GM23338 (cell line): ENCODE results near the gene NEMP2. TPM values are rescaled to one million over a fixed set of nuclear protein-coding genes. Genes with fewer than 3 reads are reported as not detected.

Source experiments
- ATAC-seq: fragments of 200-7000 bp; cut with Tn5 transposase; 3 replicates; pipeline ENCODE4 v1.9.1; 2020
- DNase-seq: peaks from one replicate; pipeline ENCODE4 v3.0.0-alpha.2; 2015; ENCODE audit warnings: low spot score
- H2AFZ ChIP-seq: fragments of 200-600 bp; sonication (generic); 2 replicates; pipeline ENCODE4 v1.8.0; 2016; ENCODE audit warnings: antibody characterized with exemption, mild to moderate bottlenecking, moderate library complexity
- H3F3A ChIP-seq: fragments of 200-600 bp; sonication (generic); replicated peaks from 2 replicates; pipeline ENCODE4 v1.8.0; 2017; ENCODE audit warnings: antibody characterized with exemption, mixed run types, low read depth
- H3K27ac ChIP-seq: fragments of 200-600 bp; sonication (generic); 2 replicates; pipeline ENCODE4 v1.6.1; 2016; ENCODE audit warnings: low read depth
- H3K27me3 ChIP-seq: fragments of 200-600 bp; sonication (generic); 2 replicates; pipeline ENCODE4 v1.8.0; 2016; ENCODE audit warnings: mild to moderate bottlenecking, mixed run types, moderate library complexity; ENCODE audit not compliant: insufficient read depth
- H3K36me3 ChIP-seq: fragments of 200-600 bp; sonication (generic); 2 replicates; pipeline ENCODE4 v1.8.0; 2016; ENCODE audit warnings: mild to moderate bottlenecking; ENCODE audit not compliant: insufficient read depth
- H3K4me1 ChIP-seq: fragments of 200-600 bp; sonication (generic); 2 replicates; pipeline ENCODE4 v1.8.0; 2016; ENCODE audit warnings: mild to moderate bottlenecking, moderate library complexity; ENCODE audit not compliant: insufficient read depth
- H3K4me2 ChIP-seq: fragments of 200-600 bp; sonication (generic); 2 replicates; pipeline ENCODE4 v1.7.1; 2017; ENCODE audit warnings: mixed run types
- H3K4me3 ChIP-seq: fragments of 200-600 bp; sonication (generic); 2 replicates; pipeline ENCODE4 v1.6.1; 2016; ENCODE audit warnings: mixed run types
- H3K79me2 ChIP-seq: fragments of 200-600 bp; sonication (generic); replicated peaks from 2 replicates; pipeline ENCODE4 v1.8.0; 2017; ENCODE audit warnings: mild to moderate bottlenecking; ENCODE audit not compliant: insufficient read depth
- H3K9me2 ChIP-seq: fragments of 200-600 bp; sonication (generic); 2 replicates; pipeline ENCODE4 v1.8.0; 2017; ENCODE audit not compliant: insufficient read depth
- H4K20me1 ChIP-seq: fragments of 200-600 bp; sonication (generic); replicated peaks from 2 replicates; pipeline ENCODE4 v1.8.0; 2017; ENCODE audit warnings: mild to moderate bottlenecking; ENCODE audit not compliant: insufficient read depth
- H3K27ac Mint-ChIP-seq: 2 replicates; pipeline ENCODE4 v1.8.0; 2020; ENCODE audit warnings: inconsistent platforms, mild to moderate bottlenecking, moderate library complexity, mixed read lengths
- H3K27me3 Mint-ChIP-seq: 3 replicates; pipeline ENCODE4 v1.8.0; 2022; ENCODE audit warnings: low read depth, mild to moderate bottlenecking, moderate library complexity, mixed read lengths, inconsistent platforms; ENCODE audit not compliant: insufficient read depth, poor library complexity
- H3K36me3 Mint-ChIP-seq: 3 replicates; pipeline ENCODE4 v1.8.0; 2021; ENCODE audit warnings: low read depth, mild to moderate bottlenecking, inconsistent platforms, moderate library complexity, mixed read lengths
- H3K4me1 Mint-ChIP-seq: 3 replicates; pipeline ENCODE4 v1.8.0; 2020; ENCODE audit warnings: mild to moderate bottlenecking, inconsistent platforms, mixed read lengths
- H3K4me3 Mint-ChIP-seq: 3 replicates; pipeline ENCODE4 v1.8.0; 2021; ENCODE audit warnings: moderate library complexity, mild to moderate bottlenecking, inconsistent platforms, mixed read lengths
- H3K9me3 Mint-ChIP-seq: 3 replicates; pipeline ENCODE4 v1.8.0; 2020; ENCODE audit warnings: moderate library complexity, mild to moderate bottlenecking, inconsistent platforms, mixed read lengths
- ETS1 ChIP-seq: IDR thresholded peaks from 2 replicates; pipeline ENCODE4 v1.6.1; 2016; ENCODE audit warnings: antibody characterized with exemption
- EZH2 ChIP-seq: fragments of 200-600 bp; sonication (generic); IDR thresholded peaks from one replicate; pipeline ENCODE4 v1.8.0; 2017; ENCODE audit warnings: antibody characterized with exemption, mild to moderate bottlenecking, low read depth; ENCODE audit not compliant: unreplicated experiment
- JUNB ChIP-seq: IDR thresholded peaks from one replicate; pipeline ENCODE4 v1.6.1; 2016; ENCODE audit warnings: antibody characterized with exemption; ENCODE audit not compliant: unreplicated experiment
- NANOG ChIP-seq: IDR thresholded peaks from 2 replicates; pipeline ENCODE4 v1.6.1; 2016; ENCODE audit warnings: antibody characterized with exemption, borderline replicate concordance
- POLR2AphosphoS5 ChIP-seq: IDR thresholded peaks from 2 replicates; pipeline ENCODE4 v1.6.1; 2016; ENCODE audit warnings: antibody characterized with exemption, low read depth
- REST ChIP-seq: IDR thresholded peaks from one replicate; pipeline ENCODE4 v1.6.1; 2018; ENCODE audit warnings: antibody characterized with exemption; ENCODE audit not compliant: unreplicated experiment
- STAT1 ChIP-seq: IDR thresholded peaks from one replicate; pipeline ENCODE4 v1.6.1; 2016; ENCODE audit warnings: antibody characterized with exemption; ENCODE audit not compliant: unreplicated experiment
- ZNF114 ChIP-seq: fragments of 250-450 bp; sonication (Bioruptor Pico); IDR thresholded peaks from 2 replicates; pipeline ENCODE4 v1.5.0; 2020; ENCODE audit warnings: mild to moderate bottlenecking, moderate library complexity
- ZNF462 ChIP-seq: fragments of 250-450 bp; sonication (Bioruptor Pico); IDR thresholded peaks from 2 replicates; pipeline ENCODE4 v1.5.0; 2020; ENCODE audit warnings: mild to moderate bottlenecking, moderate library complexity
- polyA plus RNA-seq: library from polyadenylated mRNA; unstranded; fragments of >200 nt; fragmentation: Nextera tagmentation; extraction: Ambion mirVana; gene quantifications from 2 replicates; pipeline ENCODE4 v1.2.1, GENCODE V29; 2016
- total RNA-seq: library from RNA; depleted of rRNA; stranded (reverse); fragments of >200 nt; shearing (Covaris generic); gene quantifications from 2 replicates; pipeline ENCODE4 v1.2.3, GENCODE V29; 2014

NEMP2 gene
- total and polyA plus RNA-seq, 2 experiments from 2014 or later: 1.2 to 4.0 TPM

- TF ChIP-seq NANOG (no peak), JUNB (no peak)
Observed at GRCh38 chr2:190486037-190486623, 48.4 kb downstream of the NEMP2 start (continued).

- no peak for ATAC-seq
Observed at GRCh38 chr2:190482451-190482850, 52.1 kb downstream of the NEMP2 start.

More at GRCh38 chr2:190482451-190482850, 52.1 kb downstream of the NEMP2 start:
- no peaks in the 10 kb centered on the region for H3K9me2 ChIP-seq
- H3K79me2 ChIP-seq: no peaks in the 10 kb centered on the region
- no peaks in the 10 kb centered on the region for H4K20me1 ChIP-seq
- DNase-seq: no peak
- no peak for TF ChIP-seq POLR2AphosphoS5
- no peak for TF ChIP-seq JUNB
- no peak for TF ChIP-seq EZH2
- TF ChIP-seq ETS1: no peak
- TF ChIP-seq NANOG: no peak
- no peak for TF ChIP-seq ZNF462 (CRISPR knock-in tag)
- no peak for TF ChIP-seq STAT1
- no peak for TF ChIP-seq REST
- no peak for TF ChIP-seq ZNF114
- H3K4me1 ChIP-seq: no peaks in the 10 kb centered on the region
- no peak overlapping the region for H3K4me3 Mint-ChIP-seq
- no peaks in the 10 kb centered on the region for H3K9me3 Mint-ChIP-seq
- H3K4me2 ChIP-seq: no peak overlapping the region
- H3F3A ChIP-seq: no peaks in the 10 kb centered on the region
- H3K4me1 Mint-ChIP-seq: no peaks in the 10 kb centered on the region
- no peak overlapping the region for H3K27ac Mint-ChIP-seq
- no peaks in the 10 kb centered on the region for H3K27me3 Mint-ChIP-seq
- H3K27me3 ChIP-seq: no peaks in the 10 kb centered on the region
- no peaks in the 10 kb centered on the region for H3K36me3 Mint-ChIP-seq
- no peak overlapping the region for H2AFZ ChIP-seq
- H3K36me3 ChIP-seq: no peaks in the 10 kb centered on the region
- H3K4me3 ChIP-seq: no peak overlapping the region
- H3K27ac ChIP-seq: no peak overlapping the region
